HepG2 (cell line): ENCODE results near the gene POFUT2. TPM values are rescaled to one million over a fixed set of nuclear protein-coding genes. Genes with fewer than 3 reads are reported as not detected.
A peak's percentile ranks its signal among the peaks of the same experiment; 100 is the strongest.

Experiments
- CBFB ChIP-seq: sonication (generic); formaldehyde crosslinking; IDR thresholded peaks from 2 replicates; pipeline ENCODE4 v1.4.0; 2020; ENCODE audit warnings: missing genetic modification reagents
- CCDC6 ChIP-seq: sonication (generic); formaldehyde crosslinking; IDR thresholded peaks from 2 replicates; pipeline ENCODE4 v1.8.1; 2022; ENCODE audit warnings: mild to moderate bottlenecking, missing genetic modification reagents, moderate library complexity
- KAT2B ChIP-seq: fragments of 150-350 bp; IDR thresholded peaks from 2 replicates; pipeline ENCODE4 v1.6.1; 2014; ENCODE audit warnings: low read depth, low read length, borderline replicate concordance
- KLF15 ChIP-seq: sonication (generic); formaldehyde crosslinking; IDR thresholded peaks from 2 replicates; pipeline ENCODE4 v1.8.1; 2023; ENCODE audit warnings: borderline replicate concordance, mild to moderate bottlenecking, inconsistent platforms, missing genetic modification reagents, mixed read lengths
- NFKB2 ChIP-seq: sonication (generic); formaldehyde crosslinking; IDR thresholded peaks from 2 replicates; pipeline ENCODE4 v1.4.0; 2020; ENCODE audit warnings: missing genetic modification reagents, borderline replicate concordance
- NR2F2 ChIP-seq: IDR thresholded peaks from 2 replicates; pipeline ENCODE4 v1.6.1; 2012; ENCODE audit warnings: low read depth, inconsistent platforms, borderline replicate concordance
- PCBP1 ChIP-seq: fragments of 200-400 bp; formaldehyde crosslinking; IDR thresholded peaks from 2 replicates; pipeline ENCODE4 v1.6.1; 2017; ENCODE audit warnings: mild to moderate bottlenecking, low read depth, low read length, borderline replicate concordance
- PCBP2 ChIP-seq: fragments of 200-400 bp; formaldehyde crosslinking; optimal IDR thresholded peaks from 2 replicates; pipeline ENCODE3; 2018; ENCODE audit warnings: low read length, low read depth; ENCODE audit not compliant: poor library complexity, severe bottlenecking
- SNAPC2 ChIP-seq: sonication (generic); formaldehyde crosslinking; IDR thresholded peaks from 2 replicates; pipeline ENCODE4 v1.8.1; 2022; ENCODE audit warnings: mild to moderate bottlenecking, missing genetic modification reagents
- SOX5 ChIP-seq: IDR thresholded peaks from 2 replicates; pipeline ENCODE4 v1.6.1; 2016; ENCODE audit warnings: borderline replicate concordance
- TARDBP ChIP-seq: sonication (generic); formaldehyde crosslinking; IDR thresholded peaks from 2 replicates; pipeline ENCODE4 v1.8.0; 2022; ENCODE audit warnings: mild to moderate bottlenecking, missing genetic modification reagents
- TSC22D2 ChIP-seq: sonication (generic); formaldehyde crosslinking; IDR thresholded peaks from 2 replicates; pipeline ENCODE4 v1.5.1; 2020; ENCODE audit warnings: missing genetic modification reagents, mild to moderate bottlenecking, borderline replicate concordance
- ZBTB7B ChIP-seq: sonication (generic); formaldehyde crosslinking; IDR thresholded peaks from 2 replicates; pipeline ENCODE4 v1.4.0; 2020; ENCODE audit warnings: missing genetic modification reagents
- ZNF367 ChIP-seq: sonication (generic); formaldehyde crosslinking; IDR thresholded peaks from 2 replicates; pipeline ENCODE4 v1.4.0; 2020; ENCODE audit warnings: missing genetic modification reagents, borderline replicate concordance
- ZNF383 ChIP-seq: sonication (generic); formaldehyde crosslinking; IDR thresholded peaks from 2 replicates; pipeline ENCODE4 v1.4.0; 2020; ENCODE audit warnings: missing genetic modification reagents, mild to moderate bottlenecking, borderline replicate concordance
- ZNF451 ChIP-seq: sonication (generic); formaldehyde crosslinking; IDR thresholded peaks from 2 replicates; pipeline ENCODE4 v1.5.0; 2020; ENCODE audit warnings: mild to moderate bottlenecking, missing genetic modification reagents
- ZNF547 ChIP-seq: sonication (generic); formaldehyde crosslinking; IDR thresholded peaks from 2 replicates; pipeline ENCODE4 v1.5.1; 2020; ENCODE audit warnings: mild to moderate bottlenecking, missing genetic modification reagents
- ZNF549 ChIP-seq: sonication (generic); formaldehyde crosslinking; IDR thresholded peaks from 2 replicates; pipeline ENCODE4 v1.5.0; 2020; ENCODE audit warnings: missing genetic modification reagents
- ZNF878 ChIP-seq: sonication (generic); formaldehyde crosslinking; IDR thresholded peaks from 2 replicates; pipeline ENCODE4 v1.8.1; 2023; ENCODE audit warnings: mild to moderate bottlenecking, missing genetic modification reagents, moderate library complexity
- polyA plus RNA-seq, 8 experiments: library from polyadenylated mRNA; depleted of rRNA in 3 of 8; stranded (reverse) in 7 of 8; unstranded in 1 of 8; fragments of >200 nt; fragmentation: Illumina TruSeq in 4 of 8; extraction: Trizol in 4 of 8; gene quantifications; 2 replicates each; pipeline versions ENCODE4 v1.2.1 to v1.2.3, GENCODE V29; 2011 to 2016; ENCODE audit warnings: low read depth in 4 of 8, missing spikeins in 1 of 8, mixed read lengths in 1 of 8; ENCODE audit not compliant: insufficient read depth in 1 of 8
- total RNA-seq, 5 experiments: library from RNA; depleted of rRNA; stranded (reverse); fragments of >200 nt; fragmentation: Illumina TruSeq; extraction: Trizol; gene quantifications; 2 replicates each; pipeline ENCODE4 v1.2.3, GENCODE V29; 2016; ENCODE audit warnings: low read depth in 1 of 5
- TF ChIP-seq, protein P1 (sequence below): IDR thresholded peaks from 2 replicates; pipeline ENCODE4 v1.6.1; 2016; ENCODE audit warnings: control low read depth
- TF ChIP-seq, protein P2 (sequence below): sonication (generic); formaldehyde crosslinking; IDR thresholded peaks from 2 replicates; pipeline ENCODE4 v1.4.0; 2020; ENCODE audit warnings: missing genetic modification reagents
- TF ChIP-seq, protein P3 (sequence below): sonication (generic); formaldehyde crosslinking; IDR thresholded peaks from 2 replicates; pipeline ENCODE4 v1.4.0; 2020; ENCODE audit warnings: missing genetic modification reagents; ENCODE audit errors: not compliant biosample characterization
- TF ChIP-seq, protein P4 (sequence below): sonication (generic); formaldehyde crosslinking; IDR thresholded peaks from 2 replicates; pipeline ENCODE4 v1.8.1; 2023; ENCODE audit warnings: mild to moderate bottlenecking, missing genetic modification reagents

The POFUT2 gene
- total and polyA plus RNA-seq, 2 of the 13 experiments (the other 11 are each of a cell fraction or from before 2014, with no cell fraction given) = 22.8 to 24.0 TPM

DNA sequence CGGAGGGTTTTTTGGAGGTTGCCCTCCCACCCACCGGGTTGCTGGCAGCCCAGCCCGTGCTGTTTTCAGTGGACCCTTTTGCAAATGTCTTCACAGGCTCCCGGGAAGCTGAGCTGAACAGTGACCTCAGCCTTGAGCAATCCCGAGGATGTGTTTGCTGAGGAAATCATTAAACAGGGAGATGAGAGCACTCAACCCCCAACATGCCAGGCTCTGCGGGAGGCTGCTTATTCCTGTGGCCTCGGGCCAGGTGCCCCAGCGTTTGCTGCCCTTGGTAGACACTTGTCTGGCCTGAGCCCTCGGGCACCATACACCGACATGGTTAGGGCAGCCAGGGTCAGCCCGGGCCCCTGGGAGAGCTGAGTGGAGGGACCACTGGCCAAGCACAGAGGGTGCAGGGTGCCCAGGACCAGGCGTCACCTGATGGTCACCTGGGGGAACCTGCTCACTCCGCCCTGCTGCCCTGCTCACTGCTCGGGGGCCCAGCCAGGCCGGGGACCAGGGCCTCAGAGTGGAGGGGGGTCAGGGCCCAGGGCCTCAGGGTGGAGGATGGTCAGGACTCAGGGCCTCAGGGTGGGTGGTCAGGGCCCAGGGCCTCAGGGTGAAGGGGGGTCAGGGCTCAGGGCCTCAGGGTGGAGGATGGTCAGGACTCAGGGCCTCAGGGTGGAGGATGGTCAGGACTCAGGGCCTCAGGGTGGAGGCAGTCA, 42.5 kb upstream of the POFUT2 start (continued):
- TF ChIP-seq KLF15 (no peak), ZNF547 (CRISPR knock-in tag) (no peak), NFKB2 (CRISPR knock-in tag) (no peak), CBFB (0 out of 2 replicates have a peak, but pooled peaks have one; percentile 38), ZNF367 (CRISPR knock-in tag) (no peak), SOX5 (CRISPR knock-in tag) (no peak; the same call in 1 of the 2 replicates), TSC22D2 (CRISPR knock-in tag) (peak; percentile 4; the same call in 1 of the 2 replicates), TARDBP (CRISPR knock-in tag) (no peak), ZBTB7B (CRISPR knock-in tag) (peak; percentile 67; the same call in 1 of the 2 replicates), NR2F2 (no peak), SNAPC2 (no peak), PCBP2 (no peak), ZNF878 (CRISPR knock-in tag) (no peak), ZNF549 (CRISPR knock-in tag) (no peak), PCBP1 (0 out of 2 replicates have a peak, but pooled peaks have one; percentile 42), KAT2B (no peak), CCDC6 (CRISPR knock-in tag) (0 out of 2 replicates have a peak, but pooled peaks have one; percentile 59), ZNF451 (CRISPR knock-in tag) (0 out of 2 replicates have a peak, but pooled peaks have one; percentile 20), ZNF383 (no peak)
- TF ChIP-seq, protein P1, sequence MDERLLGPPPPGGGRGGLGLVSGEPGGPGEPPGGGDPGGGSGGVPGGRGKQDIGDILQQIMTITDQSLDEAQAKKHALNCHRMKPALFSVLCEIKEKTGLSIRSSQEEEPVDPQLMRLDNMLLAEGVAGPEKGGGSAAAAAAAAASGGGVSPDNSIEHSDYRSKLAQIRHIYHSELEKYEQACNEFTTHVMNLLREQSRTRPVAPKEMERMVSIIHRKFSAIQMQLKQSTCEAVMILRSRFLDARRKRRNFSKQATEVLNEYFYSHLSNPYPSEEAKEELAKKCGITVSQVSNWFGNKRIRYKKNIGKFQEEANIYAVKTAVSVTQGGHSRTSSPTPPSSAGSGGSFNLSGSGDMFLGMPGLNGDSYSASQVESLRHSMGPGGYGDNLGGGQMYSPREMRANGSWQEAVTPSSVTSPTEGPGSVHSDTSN = no peak
- TF ChIP-seq, protein P2, sequence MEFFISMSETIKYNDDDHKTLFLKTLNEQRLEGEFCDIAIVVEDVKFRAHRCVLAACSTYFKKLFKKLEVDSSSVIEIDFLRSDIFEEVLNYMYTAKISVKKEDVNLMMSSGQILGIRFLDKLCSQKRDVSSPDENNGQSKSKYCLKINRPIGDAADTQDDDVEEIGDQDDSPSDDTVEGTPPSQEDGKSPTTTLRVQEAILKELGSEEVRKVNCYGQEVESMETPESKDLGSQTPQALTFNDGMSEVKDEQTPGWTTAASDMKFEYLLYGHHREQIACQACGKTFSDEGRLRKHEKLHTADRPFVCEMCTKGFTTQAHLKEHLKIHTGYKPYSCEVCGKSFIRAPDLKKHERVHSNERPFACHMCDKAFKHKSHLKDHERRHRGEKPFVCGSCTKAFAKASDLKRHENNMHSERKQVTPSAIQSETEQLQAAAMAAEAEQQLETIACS (CRISPR knock-in tag) = no peak
- TF ChIP-seq, protein P3, sequence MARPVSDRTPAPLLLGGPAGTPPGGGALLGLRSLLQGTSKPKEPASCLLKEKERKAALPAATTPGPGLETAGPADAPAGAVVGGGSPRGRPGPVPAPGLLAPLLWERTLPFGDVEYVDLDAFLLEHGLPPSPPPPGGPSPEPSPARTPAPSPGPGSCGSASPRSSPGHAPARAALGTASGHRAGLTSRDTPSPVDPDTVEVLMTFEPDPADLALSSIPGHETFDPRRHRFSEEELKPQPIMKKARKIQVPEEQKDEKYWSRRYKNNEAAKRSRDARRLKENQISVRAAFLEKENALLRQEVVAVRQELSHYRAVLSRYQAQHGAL (CRISPR knock-in tag) = no peak
- TF ChIP-seq, protein P4, sequence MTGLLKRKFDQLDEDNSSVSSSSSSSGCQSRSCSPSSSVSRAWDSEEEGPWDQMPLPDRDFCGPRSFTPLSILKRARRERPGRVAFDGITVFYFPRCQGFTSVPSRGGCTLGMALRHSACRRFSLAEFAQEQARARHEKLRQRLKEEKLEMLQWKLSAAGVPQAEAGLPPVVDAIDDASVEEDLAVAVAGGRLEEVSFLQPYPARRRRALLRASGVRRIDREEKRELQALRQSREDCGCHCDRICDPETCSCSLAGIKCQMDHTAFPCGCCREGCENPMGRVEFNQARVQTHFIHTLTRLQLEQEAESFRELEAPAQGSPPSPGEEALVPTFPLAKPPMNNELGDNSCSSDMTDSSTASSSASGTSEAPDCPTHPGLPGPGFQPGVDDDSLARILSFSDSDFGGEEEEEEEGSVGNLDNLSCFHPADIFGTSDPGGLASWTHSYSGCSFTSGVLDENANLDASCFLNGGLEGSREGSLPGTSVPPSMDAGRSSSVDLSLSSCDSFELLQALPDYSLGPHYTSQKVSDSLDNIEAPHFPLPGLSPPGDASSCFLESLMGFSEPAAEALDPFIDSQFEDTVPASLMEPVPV (CRISPR knock-in tag) = no peak
